GM18508 (cell line): Measurements from ENCODE around the gene NRXN3.
"Not testable (repeated sequence)": the region's sequence is repeated elsewhere in the genome, so short reads cannot be mapped to it uniquely, and the experiment has no call there.

ENCODE experiments used
- ATAC-seq: cut with Tn5 transposase; IDR thresholded peaks from one replicate; pipeline ENCODE4 v1.9.1; 2021; ENCODE audit warnings: moderate number of reproducible peaks; ENCODE audit not compliant: insufficient read depth, unreplicated experiment

The NRXN3 gene

DNA sequence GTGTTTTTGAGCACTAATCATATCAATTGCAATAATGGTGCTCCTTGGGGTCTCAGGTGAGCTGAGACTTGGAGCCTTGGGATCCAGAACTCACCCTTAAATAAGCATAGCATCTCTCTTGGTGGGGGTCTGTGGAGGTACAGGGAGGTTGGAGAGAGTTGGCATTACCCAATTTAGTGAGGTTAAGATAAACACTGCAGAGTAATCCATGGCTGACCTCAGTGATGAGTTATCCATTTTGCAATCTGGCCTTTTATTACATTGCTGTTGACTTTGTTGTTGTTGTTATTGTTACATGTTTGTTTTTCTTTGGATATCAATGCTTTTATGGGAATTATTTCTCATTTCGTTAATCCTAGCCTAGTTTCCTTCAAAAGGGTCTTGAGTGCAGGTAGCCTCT lies 373.3 kb downstream of the NRXN3 start:
- ATAC-seq: no peak

DNA sequence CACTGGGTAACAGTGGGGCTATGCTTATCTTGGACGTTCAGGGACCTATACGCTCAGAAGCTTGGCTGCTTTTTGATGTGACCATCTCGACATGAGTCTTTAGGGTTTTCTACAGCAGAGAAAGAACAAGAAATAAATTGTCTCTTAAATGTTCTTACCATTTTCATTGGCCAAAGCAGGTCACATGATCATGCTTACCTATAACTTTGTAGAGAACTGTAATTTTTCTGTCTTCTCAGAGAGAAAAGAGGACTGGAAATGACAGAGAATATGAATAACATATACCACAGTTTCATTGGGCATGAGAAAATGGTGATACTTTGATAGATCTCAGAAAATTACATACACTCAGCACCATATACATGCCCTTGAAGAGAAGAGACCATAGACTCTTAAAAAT lies 390.9 kb downstream of the NRXN3 start:
- ATAC-seq: no peak

DNA sequence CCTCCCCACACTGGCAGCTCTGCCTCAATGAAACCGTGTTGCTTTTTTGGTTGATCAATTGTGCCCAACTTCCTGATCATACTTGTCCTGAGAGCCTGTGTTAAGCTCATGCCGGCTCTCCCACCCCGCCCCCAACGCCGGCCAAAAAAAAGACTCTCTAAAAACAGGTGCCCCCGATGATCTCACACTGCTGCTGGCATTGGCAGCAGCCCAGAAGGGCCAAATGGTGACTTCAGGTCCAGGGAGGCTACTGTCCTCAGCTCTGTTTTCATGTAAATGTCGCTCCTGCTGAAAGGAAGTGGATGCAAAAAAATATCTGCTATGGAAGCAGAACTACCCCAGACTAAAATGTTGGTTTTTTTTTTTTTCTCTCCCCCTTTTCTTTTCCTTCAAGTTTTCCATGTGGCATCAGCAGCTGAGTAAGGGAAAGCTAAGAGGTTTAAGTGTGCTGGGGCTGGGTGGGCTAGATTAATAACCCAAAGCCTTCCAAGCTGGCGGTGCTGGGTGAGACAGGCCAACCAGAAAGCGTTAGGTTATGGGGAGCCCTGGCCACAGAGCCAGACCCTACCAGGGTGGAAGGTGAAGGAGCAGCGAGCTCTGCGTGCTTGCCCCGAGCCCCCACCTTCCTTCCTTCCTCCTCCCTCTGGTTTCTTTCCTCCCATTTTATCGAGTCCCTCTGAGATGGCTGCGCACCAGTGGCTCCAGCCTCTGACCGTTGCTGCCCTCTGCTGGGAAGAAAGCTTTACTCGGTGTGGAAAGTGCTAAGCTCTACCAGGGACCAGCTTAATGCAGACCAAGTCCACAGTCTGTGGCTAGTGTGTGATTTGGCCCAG lies 396.1 kb downstream of the NRXN3 start:
- peak; percentile 90 for ATAC-seq

DNA sequence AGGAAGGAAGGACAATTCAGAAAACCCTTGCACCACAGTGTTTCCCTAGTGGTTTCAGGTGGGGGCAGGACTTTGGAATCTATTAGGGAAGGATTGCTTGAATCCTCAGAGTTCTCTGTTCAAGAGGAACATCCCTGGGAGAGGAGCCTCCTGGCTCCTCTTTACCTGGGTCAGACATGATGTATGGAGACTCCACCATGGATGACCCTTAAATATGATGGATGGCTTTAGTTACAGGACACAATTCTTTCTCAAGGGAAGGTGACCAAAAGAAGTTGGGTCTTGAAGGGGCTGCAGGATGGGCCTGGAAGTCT lies 396.6 kb downstream of the NRXN3 start:
- no peak for ATAC-seq

DNA sequence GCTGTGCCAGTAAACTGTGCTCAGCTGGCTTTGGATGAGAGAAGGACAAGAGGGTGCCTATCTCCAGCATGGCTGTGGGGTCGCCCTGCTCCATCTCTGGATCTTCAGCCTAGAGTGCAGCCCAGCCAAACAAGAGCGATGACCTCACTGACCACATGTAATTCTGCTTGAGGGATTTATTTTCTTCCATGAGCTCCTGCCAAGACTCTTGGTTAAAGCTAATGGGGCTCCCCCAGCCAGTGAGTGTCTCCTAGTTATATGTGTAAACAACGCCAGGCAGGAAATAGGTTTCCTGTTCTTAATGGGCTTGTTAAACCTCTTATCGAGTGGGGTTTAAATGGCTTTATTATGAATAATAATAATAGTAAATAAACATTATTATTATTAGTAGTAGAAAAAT lies 397.2 kb downstream of the NRXN3 start:
- ATAC-seq: no peak

DNA sequence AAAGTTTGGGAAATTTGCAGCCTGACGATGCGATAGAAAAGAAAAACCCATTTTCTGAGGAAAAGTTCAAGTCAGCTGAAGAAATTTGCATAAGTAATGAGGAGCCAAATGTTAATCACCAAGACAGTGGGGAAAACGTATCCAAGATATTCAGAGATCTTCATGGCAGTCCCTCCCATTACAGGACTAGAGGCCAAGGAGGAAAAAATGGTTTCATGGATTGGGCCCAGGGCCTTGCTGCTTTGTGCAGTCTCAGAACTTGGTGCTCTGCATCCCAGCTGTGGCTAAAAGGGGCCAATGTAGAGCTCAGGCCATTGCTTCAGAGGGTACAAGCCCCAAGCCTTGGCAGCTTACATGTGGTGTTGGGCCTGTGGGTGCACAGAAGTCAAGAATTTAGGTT lies 403.6 kb downstream of the NRXN3 start:
- ATAC-seq: not testable (repeated sequence)

DNA sequence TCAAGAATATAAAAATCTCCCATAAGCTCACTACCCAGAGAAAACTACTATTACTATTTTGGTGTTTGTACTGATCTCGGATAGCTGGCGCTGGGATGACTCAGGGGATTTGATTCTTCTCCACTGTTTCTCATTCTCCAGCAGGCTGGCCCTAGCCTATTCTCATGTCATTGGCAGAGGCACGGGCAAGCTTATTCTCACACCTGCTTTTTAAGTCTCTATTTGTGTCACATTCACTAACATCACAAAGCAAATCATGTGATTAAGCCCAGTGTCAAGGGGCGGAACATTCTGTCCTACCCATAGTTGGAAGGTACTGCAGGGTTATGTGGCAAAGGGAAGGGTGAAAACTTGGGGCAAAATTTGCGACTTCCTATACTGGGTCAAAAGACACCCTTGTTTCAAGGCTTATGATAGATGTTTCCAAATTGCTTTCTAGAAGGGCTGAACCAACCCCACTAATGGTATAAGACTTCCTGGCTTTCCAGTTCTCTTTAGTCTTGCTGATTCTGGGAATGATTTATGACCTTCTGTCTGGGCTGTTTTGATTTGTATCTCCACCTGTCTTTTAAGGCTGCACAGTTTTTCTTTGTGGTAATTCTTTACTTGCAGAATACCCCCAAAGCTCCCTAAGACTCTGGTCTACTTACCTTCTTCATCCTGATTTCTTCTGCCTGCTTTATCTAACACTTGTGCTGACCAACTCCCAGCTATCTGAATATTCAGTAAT lies 406.4 kb downstream of the NRXN3 start:
- ATAC-seq: no peak

DNA sequence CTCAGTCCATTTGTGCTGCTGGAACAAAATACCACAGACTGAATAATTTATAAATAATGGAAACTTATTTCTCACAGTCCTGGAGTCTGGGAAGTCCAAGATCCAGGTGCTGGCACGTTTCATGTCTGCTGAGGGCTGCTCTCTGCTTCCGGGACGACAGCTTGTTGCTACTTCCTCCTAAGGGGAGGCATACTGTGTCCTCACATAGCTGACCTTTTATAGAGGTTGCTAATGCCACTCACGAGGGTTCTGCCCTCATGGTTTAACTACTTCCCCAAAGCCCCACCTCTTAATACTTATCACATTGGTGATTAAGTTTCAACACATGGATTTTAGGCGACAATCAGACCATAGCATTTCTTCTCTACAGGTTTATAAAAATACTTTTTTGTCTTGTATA lies 411.1 kb downstream of the NRXN3 start:
- ATAC-seq: no peak

DNA sequence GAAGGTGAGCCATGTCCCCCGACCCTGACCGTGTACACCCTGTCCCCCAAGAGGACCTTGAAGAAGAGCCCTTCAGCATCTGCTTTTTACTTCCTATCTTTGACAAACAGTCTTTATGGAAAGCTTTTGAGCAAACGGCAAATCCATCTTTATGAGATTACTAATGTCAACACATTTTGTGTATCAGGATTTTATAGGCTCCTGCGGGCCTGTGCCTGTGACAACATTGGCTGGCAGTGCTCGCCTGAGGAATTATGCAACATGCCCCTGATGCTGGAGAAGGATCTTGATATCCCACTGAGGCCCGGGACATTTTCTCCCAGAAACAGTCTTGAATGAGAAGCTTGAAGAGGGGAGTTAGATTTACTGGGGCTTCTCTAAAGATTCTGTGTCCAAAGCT lies 416.5 kb downstream of the NRXN3 start:
- ATAC-seq: no peak

DNA sequence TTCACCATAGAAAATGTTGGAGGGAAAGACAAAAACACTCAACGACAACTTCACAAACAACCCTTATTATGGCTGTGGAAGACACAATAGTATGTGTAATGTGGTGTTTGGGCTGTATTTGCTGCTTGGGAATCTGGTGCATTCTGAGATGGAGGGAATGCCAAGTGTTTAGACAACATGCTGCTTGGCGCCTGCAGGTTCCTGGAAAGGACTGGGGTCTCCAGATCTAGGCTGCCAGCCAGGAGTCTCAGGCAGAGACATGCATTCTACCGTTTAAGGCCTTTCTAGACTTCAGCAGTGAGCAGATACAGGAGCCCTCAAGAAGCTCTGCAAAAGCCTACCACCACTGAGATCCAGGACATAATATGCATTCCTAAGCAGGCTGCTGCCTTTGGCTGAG lies 418.7 kb downstream of the NRXN3 start:
- no peak for ATAC-seq

DNA sequence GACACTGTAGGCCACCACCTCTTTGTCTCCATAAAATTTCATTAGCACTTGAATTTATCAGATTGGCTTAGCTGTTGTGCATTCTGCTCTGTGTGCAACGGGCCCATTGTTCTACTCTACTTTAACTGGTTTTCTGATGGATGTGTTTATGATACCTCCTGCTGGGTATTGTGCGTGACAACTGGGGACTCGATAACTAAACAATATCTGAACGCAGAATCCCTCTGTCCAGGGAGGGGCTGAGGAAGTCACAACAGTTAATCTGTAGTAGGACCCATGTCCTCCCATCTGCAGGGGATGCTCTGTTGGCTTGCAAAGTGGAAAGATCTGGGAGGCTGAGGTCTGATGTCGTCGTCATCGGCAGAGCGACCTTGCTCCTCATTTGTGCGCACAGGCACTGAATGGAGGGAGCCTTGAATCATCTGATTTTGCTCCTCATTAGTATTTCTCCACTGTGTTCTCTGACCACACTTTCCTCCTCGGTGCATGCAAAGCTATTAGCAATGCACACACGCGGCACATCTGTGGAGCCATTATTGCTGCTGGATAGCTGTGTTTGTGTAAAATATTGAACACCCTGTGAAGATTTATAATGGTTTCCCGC lies 422.5 kb downstream of the NRXN3 start:
- ATAC-seq: no peak

DNA sequence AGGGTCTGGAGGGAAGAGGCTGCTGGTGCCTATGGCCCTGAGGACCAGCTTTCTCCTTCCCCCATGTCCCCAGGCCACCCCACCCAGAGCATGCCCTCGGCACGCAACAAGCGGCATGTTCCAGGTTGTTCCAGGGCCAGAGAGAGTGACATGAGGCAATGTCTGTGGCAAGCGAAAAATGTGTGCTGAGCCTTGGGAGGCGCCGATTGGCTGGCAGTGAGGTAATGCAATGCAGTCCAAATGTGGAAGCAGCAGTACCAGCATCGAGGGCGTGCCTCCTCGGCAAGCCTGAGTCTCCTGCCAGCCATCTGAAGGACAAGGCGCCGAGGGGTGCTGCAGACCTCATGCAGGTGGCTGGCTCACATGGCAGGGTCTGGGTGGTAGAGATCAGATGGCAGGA lies 423.8 kb downstream of the NRXN3 start:
- no peak for ATAC-seq

DNA sequence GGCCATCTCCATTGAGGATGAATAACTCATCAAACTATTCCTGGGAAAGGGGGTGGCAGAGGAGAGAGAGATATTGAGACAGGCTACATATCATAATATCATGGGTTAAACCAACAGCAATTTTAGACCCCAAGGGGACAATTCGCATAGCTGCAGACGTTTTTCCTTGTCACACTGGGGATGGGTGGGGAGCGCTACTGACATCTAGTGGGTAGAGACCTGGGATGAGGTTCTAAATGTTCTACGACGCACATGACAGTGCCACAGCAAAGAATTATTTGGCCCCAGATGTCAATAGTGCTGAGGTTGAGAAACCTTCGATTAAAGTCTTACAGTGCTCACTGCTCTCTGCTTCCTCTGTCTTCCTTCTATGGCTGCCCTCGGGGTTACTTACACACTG lies 425.6 kb downstream of the NRXN3 start:
- no peak for ATAC-seq

DNA sequence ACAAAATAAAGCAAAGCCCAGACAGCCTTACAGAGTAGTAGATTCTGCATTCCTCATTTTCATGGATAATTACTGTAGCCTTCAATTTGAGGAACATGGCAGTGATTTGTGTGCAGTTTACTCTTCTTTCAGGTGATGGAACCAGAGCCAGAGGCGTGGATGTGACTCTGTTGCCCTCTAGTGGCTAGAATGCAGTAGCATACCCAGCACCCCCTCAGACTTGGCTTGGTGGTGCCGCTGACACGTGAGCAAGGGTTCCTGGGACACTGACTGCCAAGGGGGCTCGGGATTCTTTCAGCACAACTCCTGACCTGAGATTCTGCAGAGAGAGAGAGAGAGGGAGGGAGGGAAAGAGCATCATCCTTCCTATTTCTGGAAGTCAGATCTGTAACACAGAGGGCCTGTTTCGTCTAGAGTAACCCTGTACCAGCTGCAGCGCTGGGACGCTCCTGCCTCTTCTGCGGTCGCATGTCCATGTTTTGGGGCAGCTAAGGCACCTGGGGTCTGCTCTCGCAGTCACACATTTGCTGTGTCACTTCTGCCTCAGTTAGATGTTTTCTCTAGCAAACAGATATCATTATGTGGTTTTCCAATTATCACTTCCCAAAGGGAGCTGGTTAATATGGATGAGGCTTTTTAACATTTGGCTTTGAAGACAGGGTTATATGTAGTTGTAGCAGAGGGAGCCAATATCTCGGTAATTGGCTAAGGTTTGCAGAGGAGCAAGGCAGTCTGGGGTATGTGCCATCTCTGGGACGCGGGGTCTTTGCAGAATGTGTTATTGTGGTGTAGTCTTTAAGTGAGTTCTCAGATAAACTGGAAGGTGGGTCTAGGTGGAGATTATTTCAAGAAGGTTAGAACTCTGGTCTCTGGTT lies 428.1 kb downstream of the NRXN3 start:
- no peak for ATAC-seq

DNA sequence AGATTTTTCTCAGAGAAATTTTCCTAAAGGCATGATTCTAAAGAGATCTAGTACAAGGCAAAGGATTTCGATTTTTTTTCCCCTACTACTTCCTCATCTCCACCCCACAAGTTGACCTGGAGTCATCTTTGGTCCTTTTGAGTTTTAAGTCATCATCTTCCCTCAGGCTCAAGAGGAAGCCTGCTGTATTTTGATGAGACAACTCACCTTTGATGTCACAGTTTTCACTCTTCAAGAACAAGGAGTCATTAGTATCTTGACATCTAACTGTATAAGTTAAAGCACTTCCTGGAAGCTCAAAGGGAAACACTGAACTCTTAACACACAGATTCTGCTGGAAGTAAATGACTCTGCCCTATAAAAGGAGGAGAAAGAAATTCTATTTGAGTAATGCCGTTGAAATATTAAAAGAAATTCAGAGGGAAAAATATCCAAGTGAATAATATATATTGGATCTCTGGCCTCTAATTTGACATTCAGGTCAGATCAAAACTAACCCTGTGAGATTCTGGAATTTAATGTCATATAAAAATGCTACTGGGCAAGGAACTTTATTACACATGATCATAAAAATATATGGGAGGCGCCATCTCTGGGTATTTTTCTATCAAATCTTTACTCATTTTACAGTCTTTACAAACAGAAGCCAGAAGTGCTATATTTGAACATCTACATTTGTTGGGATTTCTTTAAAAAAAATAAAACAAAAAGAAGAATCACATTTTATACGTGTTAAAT lies 435.0 kb downstream of the NRXN3 start:
- no peak for ATAC-seq

DNA sequence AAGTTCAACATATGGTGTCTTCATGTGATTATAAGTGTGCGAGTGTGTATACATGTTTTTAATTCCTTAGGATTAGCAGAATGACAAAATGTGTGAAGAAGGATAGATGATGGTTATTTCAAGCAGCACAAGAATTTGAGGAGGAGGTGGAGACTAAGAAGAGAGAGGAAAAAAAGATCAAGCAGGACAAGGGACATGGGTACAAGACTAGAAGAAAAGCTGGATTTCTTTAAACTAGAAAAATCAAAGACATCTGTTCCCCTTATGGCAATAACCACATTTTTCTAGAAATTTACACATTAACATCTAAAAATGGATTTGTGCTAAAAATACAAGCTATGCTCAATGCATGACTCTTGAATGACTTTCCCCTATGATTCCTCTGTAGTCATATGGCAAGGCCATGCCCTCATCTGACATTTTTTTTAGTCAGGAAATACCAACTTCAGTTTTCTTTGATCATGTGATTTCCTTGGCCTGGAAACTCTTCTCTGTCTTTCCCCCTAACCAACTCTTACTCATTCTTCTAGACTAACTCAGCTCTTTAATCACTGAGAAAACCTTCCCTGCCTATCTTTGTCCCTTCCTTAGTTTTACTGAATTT lies 435.8 kb downstream of the NRXN3 start:
- ATAC-seq: no peak

DNA sequence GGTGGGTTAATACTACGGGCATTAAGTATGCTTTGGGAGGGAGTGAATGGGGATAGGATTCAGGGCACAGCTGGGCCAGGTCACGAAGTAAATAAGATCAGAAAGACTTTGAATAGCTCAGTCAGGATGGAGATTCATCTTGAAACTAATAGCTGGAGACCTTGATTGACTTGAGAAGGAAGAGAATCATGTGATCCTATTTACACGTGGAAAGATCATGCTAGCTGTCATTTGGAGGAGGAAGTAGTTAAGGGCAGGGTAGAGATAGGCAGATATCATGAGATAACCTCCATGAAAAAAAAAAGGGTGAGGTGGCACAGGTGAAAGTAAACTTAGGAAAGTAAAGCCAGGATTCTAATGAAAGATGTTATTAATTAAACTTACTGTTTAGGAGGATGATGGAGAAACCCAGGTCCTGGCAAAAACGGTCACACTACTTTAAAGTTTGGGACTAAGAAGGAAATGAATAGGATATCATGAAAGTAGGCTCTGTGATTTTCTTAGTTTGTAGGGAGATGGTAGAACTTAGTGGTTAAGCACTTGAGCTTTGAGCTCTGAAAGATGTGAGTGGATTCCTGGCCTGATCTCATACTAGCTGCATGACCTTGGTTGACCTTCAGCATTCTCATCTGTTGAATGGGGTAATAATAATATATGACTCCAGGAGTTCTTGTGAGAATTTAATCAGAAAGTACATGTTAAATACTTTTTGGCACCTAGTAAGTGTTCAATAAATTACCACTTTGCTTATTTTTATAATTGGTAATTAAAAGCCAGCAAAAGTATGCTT lies 439.0 kb downstream of the NRXN3 start:
- ATAC-seq: no peak

DNA sequence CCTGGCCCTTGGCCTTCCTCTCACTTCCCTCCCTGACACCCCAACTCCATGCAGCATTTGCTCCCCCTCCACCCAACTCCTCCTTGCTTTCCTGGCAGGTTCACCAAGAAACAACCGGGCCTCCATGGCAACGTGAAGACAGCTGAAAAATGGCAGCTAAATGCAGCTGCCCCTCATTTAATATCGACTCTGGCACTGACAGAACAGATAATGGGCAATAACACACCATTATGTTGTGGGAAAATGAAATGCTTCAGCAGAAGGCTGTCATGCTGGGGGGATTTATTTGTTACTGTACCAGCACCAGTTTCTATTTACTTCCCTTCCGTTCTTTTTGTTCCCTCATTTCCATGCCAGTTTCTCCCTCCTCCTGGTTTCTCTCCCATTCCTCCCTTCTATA lies 440.8 kb downstream of the NRXN3 start:
- ATAC-seq: no peak
